ENCODE measurements around the gene CUL4A. TPM values are rescaled to one million over a fixed set of nuclear protein-coding genes. Genes with fewer than 3 reads are reported as not detected.
A peak's percentile ranks its signal among the peaks of the same experiment; 100 is the strongest.

The CUL4A gene
- total and polyA plus RNA-seq, 2 donors (not counting 1 experiment from before 2014, with no cell fraction given) = 107 to 126 TPM

DNA sequence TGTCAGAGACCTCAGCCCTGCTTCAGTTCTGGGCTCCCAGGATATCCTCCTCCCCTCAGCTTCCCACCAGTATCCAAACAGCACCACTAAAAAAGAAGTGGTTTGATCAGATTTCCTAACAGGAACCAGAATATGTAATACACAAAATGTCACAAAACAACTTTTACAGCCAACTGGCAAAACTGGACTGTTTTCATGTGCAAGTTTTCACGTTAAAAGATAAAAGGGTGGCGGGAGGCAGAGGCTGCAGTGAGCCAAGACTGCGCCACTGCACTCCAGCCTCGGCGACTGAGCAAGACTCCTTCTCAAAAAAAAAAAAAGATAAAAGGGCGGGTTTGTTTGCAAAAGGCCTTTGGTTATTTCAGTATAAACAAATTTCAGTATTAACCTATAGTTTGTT is 14.1 kb upstream of the CUL4A start:
- Histone ChIP-seq H3K27me3 (ENCODE audit: control insufficient read depth, insufficient read depth, low read length) (no peaks in the 10 kb centered on the region), H3K9me3 (ENCODE audit: control insufficient read depth, insufficient read depth, low read depth, low read length) (no peaks in the 10 kb centered on the region), H3K79me2 (ENCODE audit: control insufficient read depth, insufficient read depth, low read length) (peaks cover 15% of the 10 kb centered on the region), H3K36me3 (ENCODE audit: control insufficient read depth, insufficient read depth, low read length) (peaks cover 19% of the 10 kb centered on the region), H3K4me1 (ENCODE audit: control insufficient read depth, extremely low read depth, insufficient read depth, low read length) (peaks cover 8% of the 10 kb centered on the region), H3K4me3 (replicated peaks in 1 of 4; ENCODE audit: control extremely low read depth in 1 of 4, insufficient read depth in 1 of 4, low read depth in 3 of 4, low read length in 4 of 4) (no peak overlapping the region), H2AFZ (ENCODE audit: low read length) (no peak overlapping the region), H3K9ac (ENCODE audit: insufficient read depth, low read length) (no peak overlapping the region), H4K20me1 (ENCODE audit: control insufficient read depth, extremely low read depth, insufficient read depth, low read length) (no peaks in the 10 kb centered on the region), H3K27ac (ENCODE audit: insufficient read depth, low read length) (peak overlapping the region; percentile 26), H3K4me2 (ENCODE audit: extremely low read depth, insufficient read depth, low read length) (no peak overlapping the region)
- no peak for DNase-seq (ENCODE audit: low read depth in 2 of 2)
- TF ChIP-seq EZH2 (IDR thresholded peaks at IDR 0.05; ENCODE audit: low read length, missing control alignments) = no peak
- TF ChIP-seq, protein P1, sequence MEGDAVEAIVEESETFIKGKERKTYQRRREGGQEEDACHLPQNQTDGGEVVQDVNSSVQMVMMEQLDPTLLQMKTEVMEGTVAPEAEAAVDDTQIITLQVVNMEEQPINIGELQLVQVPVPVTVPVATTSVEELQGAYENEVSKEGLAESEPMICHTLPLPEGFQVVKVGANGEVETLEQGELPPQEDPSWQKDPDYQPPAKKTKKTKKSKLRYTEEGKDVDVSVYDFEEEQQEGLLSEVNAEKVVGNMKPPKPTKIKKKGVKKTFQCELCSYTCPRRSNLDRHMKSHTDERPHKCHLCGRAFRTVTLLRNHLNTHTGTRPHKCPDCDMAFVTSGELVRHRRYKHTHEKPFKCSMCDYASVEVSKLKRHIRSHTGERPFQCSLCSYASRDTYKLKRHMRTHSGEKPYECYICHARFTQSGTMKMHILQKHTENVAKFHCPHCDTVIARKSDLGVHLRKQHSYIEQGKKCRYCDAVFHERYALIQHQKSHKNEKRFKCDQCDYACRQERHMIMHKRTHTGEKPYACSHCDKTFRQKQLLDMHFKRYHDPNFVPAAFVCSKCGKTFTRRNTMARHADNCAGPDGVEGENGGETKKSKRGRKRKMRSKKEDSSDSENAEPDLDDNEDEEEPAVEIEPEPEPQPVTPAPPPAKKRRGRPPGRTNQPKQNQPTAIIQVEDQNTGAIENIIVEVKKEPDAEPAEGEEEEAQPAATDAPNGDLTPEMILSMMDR (conservative IDR thresholded peaks at IDR 0.05 in 1 of 2, IDR thresholded peaks at IDR 0.05 in 1 of 2; ENCODE audit: low read depth in 1 of 2, low read length in 2 of 2) = no peak

DNA sequence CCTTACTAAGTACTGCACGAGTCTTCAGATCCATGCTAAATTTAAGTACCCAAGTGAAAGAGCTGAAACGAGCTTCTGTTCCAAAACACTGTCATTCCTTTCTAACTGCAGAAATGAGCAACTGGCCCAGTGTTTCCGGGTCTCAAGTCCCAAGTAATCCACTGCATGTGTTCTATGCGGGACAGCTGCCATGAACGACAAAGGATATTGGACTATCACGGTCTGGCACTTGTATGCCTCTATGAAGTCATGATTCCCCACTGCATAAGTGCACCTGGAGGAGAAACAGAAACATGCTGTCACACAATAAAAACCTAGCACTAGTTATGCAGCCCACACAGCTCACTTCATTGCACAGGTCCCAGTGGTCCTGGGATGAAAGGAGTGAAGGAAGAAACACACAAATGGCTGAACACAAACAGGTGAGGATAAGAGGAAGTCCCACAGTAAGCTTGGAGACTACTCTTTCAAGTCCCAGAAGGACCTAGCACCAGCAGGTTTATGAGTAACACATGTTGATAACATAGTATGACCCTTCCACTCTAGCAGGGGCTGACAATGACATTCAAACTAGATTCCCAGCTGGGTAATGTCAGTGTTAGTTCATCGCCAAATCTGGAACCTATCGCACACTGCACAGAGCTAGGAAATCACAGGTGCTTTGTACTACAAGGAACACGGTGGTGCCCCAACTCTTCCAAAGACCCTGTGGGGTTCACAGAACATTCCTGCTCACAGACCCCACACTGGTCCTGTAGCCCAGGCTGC is 12.3 kb upstream of the CUL4A start:
- no peak for TF ChIP-seq EZH2 (IDR thresholded peaks at IDR 0.05; ENCODE audit: low read length, missing control alignments)
- TF ChIP-seq, protein P1 (conservative IDR thresholded peaks at IDR 0.05 in 1 of 2, IDR thresholded peaks at IDR 0.05 in 1 of 2; ENCODE audit: low read depth in 1 of 2, low read length in 2 of 2) = no peak
- no peaks in the 10 kb centered on the region for H4K20me1 ChIP-seq (ENCODE audit: control insufficient read depth, extremely low read depth, insufficient read depth, low read length)

DNA sequence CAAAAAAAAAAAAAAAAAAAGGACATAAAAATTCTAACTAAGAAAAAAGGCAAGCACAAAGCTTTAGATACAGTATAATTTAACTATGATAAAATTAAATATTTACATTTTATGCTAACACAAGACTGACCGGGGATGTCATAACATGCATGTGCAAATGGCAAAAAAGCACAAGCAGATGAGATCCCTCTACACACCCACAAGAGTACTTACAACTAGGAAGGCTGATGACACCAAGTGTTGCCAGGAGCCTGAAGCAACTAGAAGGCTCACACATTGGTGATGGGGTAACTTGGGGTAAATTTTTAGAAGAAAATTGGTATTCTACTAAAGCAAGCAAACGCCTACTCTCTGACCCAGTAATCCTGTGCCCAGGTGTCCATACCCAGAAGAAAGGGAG is 7.6 kb upstream of the CUL4A start:
- Histone ChIP-seq H3K4me1 (ENCODE audit: control insufficient read depth, extremely low read depth, insufficient read depth, low read length) (peaks cover 9% of the 10 kb centered on the region), H4K20me1 (ENCODE audit: control insufficient read depth, extremely low read depth, insufficient read depth, low read length) (no peaks in the 10 kb centered on the region), H3K9me3 (ENCODE audit: control insufficient read depth, insufficient read depth, low read depth, low read length) (no peaks in the 10 kb centered on the region), H3K36me3 (ENCODE audit: control insufficient read depth, insufficient read depth, low read length) (peaks cover 11% of the 10 kb centered on the region), H3K27ac (ENCODE audit: insufficient read depth, low read length) (no peak overlapping the region), H2AFZ (ENCODE audit: low read length) (no peak overlapping the region), H3K79me2 (ENCODE audit: control insufficient read depth, insufficient read depth, low read length) (peaks cover 79% of the 10 kb centered on the region), H3K4me3 (replicated peaks in 1 of 4; ENCODE audit: control extremely low read depth in 1 of 4, insufficient read depth in 1 of 4, low read depth in 3 of 4, low read length in 4 of 4) (no peak overlapping the region), H3K4me2 (ENCODE audit: extremely low read depth, insufficient read depth, low read length) (no peak overlapping the region), H3K9ac (ENCODE audit: insufficient read depth, low read length) (no peak overlapping the region), H3K27me3 (ENCODE audit: control insufficient read depth, insufficient read depth, low read length) (no peaks in the 10 kb centered on the region)
- no peak for TF ChIP-seq EZH2 (IDR thresholded peaks at IDR 0.05; ENCODE audit: low read length, missing control alignments)
- TF ChIP-seq, protein P1 (conservative IDR thresholded peaks at IDR 0.05 in 1 of 2, IDR thresholded peaks at IDR 0.05 in 1 of 2; ENCODE audit: low read depth in 1 of 2, low read length in 2 of 2) = no peak
- DNase-seq (ENCODE audit: low read depth in 2 of 2) = no peak

More for the DNA sequence above, 12.3 kb upstream of the CUL4A start:
- H3K4me2 ChIP-seq (ENCODE audit: extremely low read depth, insufficient read depth, low read length) = no peak overlapping the region
- no peaks in the 10 kb centered on the region for H3K27me3 ChIP-seq (ENCODE audit: control insufficient read depth, insufficient read depth, low read length)
- no peak overlapping the region for H3K27ac ChIP-seq (ENCODE audit: insufficient read depth, low read length)
- H3K4me3 ChIP-seq (replicated peaks in 1 of 4; ENCODE audit: control extremely low read depth in 1 of 4, insufficient read depth in 1 of 4, low read depth in 3 of 4, low read length in 4 of 4) = no peak overlapping the region
- peaks cover 10% of the 10 kb centered on the region for H3K4me1 ChIP-seq (ENCODE audit: control insufficient read depth, extremely low read depth, insufficient read depth, low read length)
- no peak for DNase-seq (ENCODE audit: low read depth in 2 of 2)
- H3K9ac ChIP-seq (ENCODE audit: insufficient read depth, low read length) = no peak overlapping the region
- H3K79me2 ChIP-seq (ENCODE audit: control insufficient read depth, insufficient read depth, low read length) = peaks cover 32% of the 10 kb centered on the region
- H3K36me3 ChIP-seq (ENCODE audit: control insufficient read depth, insufficient read depth, low read length) = peaks cover 19% of the 10 kb centered on the region
- no peaks in the 10 kb centered on the region for H3K9me3 ChIP-seq (ENCODE audit: control insufficient read depth, insufficient read depth, low read depth, low read length)
- H2AFZ ChIP-seq (ENCODE audit: low read length) = no peak overlapping the region

All from fibroblast of lung (primary cell).